HepG2 (cell line): Measurements from ENCODE around the gene IFI35. TPM values are rescaled to one million over a fixed set of nuclear protein-coding genes. Genes with fewer than 3 reads are reported as not detected.

Experiments used
- BRF2 ChIP-seq: sonication (generic); formaldehyde crosslinking; IDR thresholded peaks from 2 replicates; pipeline ENCODE4 v1.8.1; 2022; ENCODE audit warnings: mild to moderate bottlenecking, missing genetic modification reagents
- DMAP1 ChIP-seq: IDR thresholded peaks from 2 replicates; pipeline ENCODE4 v1.6.1; 2016
- ELF1 ChIP-seq: sonication (generic); formaldehyde crosslinking; IDR thresholded peaks from 2 replicates; pipeline ENCODE4 v1.4.0; 2020; ENCODE audit warnings: missing genetic modification reagents
- GZF1 ChIP-seq: sonication (generic); formaldehyde crosslinking; IDR thresholded peaks from 2 replicates; pipeline ENCODE4 v1.5.1; 2020; ENCODE audit warnings: mild to moderate bottlenecking, missing genetic modification reagents
- HNF4G ChIP-seq, 2 experiments: sonication (generic) in 1 of 2; formaldehyde crosslinking in 1 of 2; IDR thresholded peaks; 2 replicates each; pipeline versions ENCODE4 v1.4.0 to v1.6.1; 2011 to 2020; ENCODE audit warnings: borderline replicate concordance in 2 of 2, low read depth in 2 of 2, mild to moderate bottlenecking in 2 of 2, low read length in 1 of 2, missing genetic modification reagents in 1 of 2, moderate library complexity in 1 of 2
- NFYC ChIP-seq: IDR thresholded peaks from 2 replicates; pipeline ENCODE4 v1.6.1; 2016; ENCODE audit warnings: missing genetic modification reagents, missing compliant biosample characterization
- PRDM10 ChIP-seq: sonication (generic); formaldehyde crosslinking; IDR thresholded peaks from 2 replicates; pipeline ENCODE4 v1.4.0; 2020; ENCODE audit warnings: low read depth, missing genetic modification reagents
- RARG ChIP-seq: sonication (generic); formaldehyde crosslinking; IDR thresholded peaks from 2 replicates; pipeline ENCODE4 v1.4.0; 2020; ENCODE audit warnings: low read depth, mild to moderate bottlenecking, missing genetic modification reagents
- SOX13 ChIP-seq, 3 experiments: fragments of 450-650 bp in 1 of 3; sonication (generic) in 1 of 3; formaldehyde crosslinking in 1 of 3; IDR thresholded peaks in 2 of 3; conservative IDR thresholded peaks in 1 of 3; 2 replicates each; pipeline versions ENCODE4 v1.5.0 to v1.6.1; 2016 to 2020; ENCODE audit warnings: antibody characterized with exemption in 1 of 3, mild to moderate bottlenecking in 1 of 3, missing compliant biosample characterization in 1 of 3, missing genetic modification reagents in 1 of 3, moderate library complexity in 1 of 3
- USF2 ChIP-seq, 2 experiments: sonication (generic) in 1 of 2; formaldehyde crosslinking in 1 of 2; IDR thresholded peaks; 2 replicates each; pipeline versions ENCODE4 v1.5.1 to v1.6.1; 2011 to 2020; ENCODE audit warnings: borderline replicate concordance in 1 of 2, low read depth in 1 of 2, low read length in 1 of 2, mild to moderate bottlenecking in 1 of 2, missing genetic modification reagents in 1 of 2, moderate library complexity in 1 of 2
- ZBTB8A ChIP-seq: sonication (generic); formaldehyde crosslinking; IDR thresholded peaks from 2 replicates; pipeline ENCODE4 v1.4.0; 2020; ENCODE audit warnings: mild to moderate bottlenecking, low read depth, missing genetic modification reagents, borderline replicate concordance
- ZNF138 ChIP-seq: sonication (generic); formaldehyde crosslinking; IDR thresholded peaks from 2 replicates; pipeline ENCODE4 v1.5.0; 2020; ENCODE audit warnings: mild to moderate bottlenecking, low read depth, missing genetic modification reagents
- ZNF274 ChIP-seq: sonication (generic); formaldehyde crosslinking; IDR thresholded peaks from 2 replicates; pipeline ENCODE4 v1.5.1; 2020; ENCODE audit warnings: mild to moderate bottlenecking, missing genetic modification reagents
- ZNF275 ChIP-seq: sonication (generic); formaldehyde crosslinking; IDR thresholded peaks from 2 replicates; pipeline ENCODE4 v1.8.0; 2022; ENCODE audit warnings: missing genetic modification reagents, mild to moderate bottlenecking, inconsistent platforms, borderline replicate concordance
- ZNF430 ChIP-seq: sonication (generic); formaldehyde crosslinking; IDR thresholded peaks from 2 replicates; pipeline ENCODE4 v1.9.0; 2021; ENCODE audit warnings: mild to moderate bottlenecking, missing genetic modification reagents
- ZNF513 ChIP-seq: sonication (generic); formaldehyde crosslinking; conservative IDR thresholded peaks from 2 replicates; pipeline ENCODE4 v1.5.0; 2020; ENCODE audit warnings: missing genetic modification reagents
- ZNF549 ChIP-seq: sonication (generic); formaldehyde crosslinking; IDR thresholded peaks from 2 replicates; pipeline ENCODE4 v1.5.0; 2020; ENCODE audit warnings: missing genetic modification reagents
- ZNF713 ChIP-seq: sonication (generic); formaldehyde crosslinking; IDR thresholded peaks from 2 replicates; pipeline ENCODE4 v1.4.0; 2020; ENCODE audit warnings: mild to moderate bottlenecking, missing genetic modification reagents
- polyA plus RNA-seq, 8 experiments: library from polyadenylated mRNA; depleted of rRNA in 3 of 8; stranded (reverse) in 7 of 8; unstranded in 1 of 8; fragments of >200 nt; fragmentation: Illumina TruSeq in 4 of 8; extraction: Trizol in 4 of 8; gene quantifications; 2 replicates each; pipeline versions ENCODE4 v1.2.1 to v1.2.3, GENCODE V29; 2011 to 2016; ENCODE audit warnings: low read depth in 4 of 8, missing spikeins in 1 of 8, mixed read lengths in 1 of 8; ENCODE audit not compliant: insufficient read depth in 1 of 8
- total RNA-seq, 5 experiments: library from RNA; depleted of rRNA; stranded (reverse); fragments of >200 nt; fragmentation: Illumina TruSeq; extraction: Trizol; gene quantifications; 2 replicates each; pipeline ENCODE4 v1.2.3, GENCODE V29; 2016; ENCODE audit warnings: low read depth in 1 of 5

The IFI35 gene
- total and polyA plus RNA-seq, 2 of the 13 experiments (the other 11 are each of a cell fraction or from before 2014, with no cell fraction given) = 28.9 to 38.1 TPM

GRCh38 chr17:42975265-42975664 lies 31.3 kb upstream of the IFI35 start (continued):
- TF ChIP-seq SOX13 (IDR thresholded peaks at IDR 0.05) (no peak), SOX13 (CRISPR knock-in tag; conservative IDR thresholded peaks at IDR 0.05 in 1 of 2, IDR thresholded peaks at IDR 0.05 in 1 of 2) (peak in 1 of 2 experiments; percentile 70; a peak in 2 of 4 replicates), ZNF274 (no peak), NFYC (CRISPR knock-in tag) (no peak), ZNF513 (no peak), GZF1 (CRISPR knock-in tag) (no peak), ZBTB8A (no peak), ELF1 (CRISPR knock-in tag) (no peak), ZNF430 (peak; percentile 76), HNF4G (IDR thresholded peaks at IDR 0.05; ENCODE audit: borderline replicate concordance, low read depth, low read length) (peak; percentile 25; the same call in 1 of the 2 replicates), HNF4G (CRISPR knock-in tag; IDR thresholded peaks at IDR 0.05; ENCODE audit: borderline replicate concordance, low read depth) (no peak), ZNF713 (CRISPR knock-in tag) (no peak), ZNF138 (CRISPR knock-in tag) (no peak), BRF2 (CRISPR knock-in tag) (no peak), DMAP1 (CRISPR knock-in tag) (0 out of 2 replicates have a peak, but pooled peaks have one; percentile 36), PRDM10 (CRISPR knock-in tag) (no peak), RARG (CRISPR knock-in tag) (no peak), ZNF549 (no peak), USF2 (IDR thresholded peaks at IDR 0.05; ENCODE audit: low read depth, low read length) (no peak), USF2 (CRISPR knock-in tag; IDR thresholded peaks at IDR 0.05; ENCODE audit: borderline replicate concordance) (no peak), ZNF275 (CRISPR knock-in tag) (no peak)
